Endothelial cell of umbilical vein (primary cell): ENCODE data around the gene CCNB1IP1.

ENCODE experiments used
- EZH2 ChIP-seq: IDR thresholded peaks from 2 replicates; pipeline ENCODE4 v1.6.1; 2012; ENCODE audit warnings: borderline replicate concordance, low read depth, mild to moderate bottlenecking, moderate library complexity, low read length, inconsistent platforms; ENCODE audit not compliant: severe bottlenecking
- FOS ChIP-seq: IDR thresholded peaks from 2 replicates; pipeline ENCODE4 v1.6.1; 2011; ENCODE audit warnings: mild to moderate bottlenecking, low read length, moderate library complexity, borderline replicate concordance; ENCODE audit not compliant: insufficient read depth
- GATA2 ChIP-seq: IDR thresholded peaks from 2 replicates; pipeline ENCODE4 v1.7.0; 2011; ENCODE audit warnings: low read depth, mild to moderate bottlenecking, moderate library complexity, mixed read lengths, low read length; ENCODE audit not compliant: insufficient read length, insufficient read depth
- JUN ChIP-seq: IDR thresholded peaks from 2 replicates; pipeline ENCODE4 v1.6.1; 2011; ENCODE audit warnings: borderline replicate concordance, low read depth; ENCODE audit not compliant: insufficient read length, insufficient read depth
- MYC ChIP-seq: IDR thresholded peaks from one replicate; pipeline ENCODE4 v1.6.1; 2011; ENCODE audit warnings: mild to moderate bottlenecking, low read depth, low read length
- POLR2A ChIP-seq: IDR thresholded peaks from 2 replicates; pipeline ENCODE4 v1.6.1; 2012; ENCODE audit warnings: low read depth, mild to moderate bottlenecking, control low read depth, low read length
- POLR2AphosphoS5 ChIP-seq: IDR thresholded peaks from 2 replicates; pipeline ENCODE4 v1.6.1; 2012; ENCODE audit warnings: low read depth, mild to moderate bottlenecking, control low read depth, low read length, moderate library complexity; ENCODE audit not compliant: insufficient read depth
- TF ChIP-seq, protein P1 (sequence below): IDR thresholded peaks from 2 replicates; pipeline ENCODE4 v1.6.1; 2011; ENCODE audit not compliant: insufficient read depth, insufficient read length
- TF ChIP-seq, protein P2 (sequence below), 2 donors: IDR thresholded peaks; 1 replicate in 1 of 2; 2 replicates in 1 of 2; pipeline ENCODE4 v1.5.1; 2011; ENCODE audit warnings: low read length in 2 of 2, mild to moderate bottlenecking in 2 of 2, moderate library complexity in 2 of 2, control low read depth in 1 of 2, inconsistent platforms in 1 of 2, low read depth in 1 of 2; ENCODE audit not compliant: insufficient read depth in 1 of 2; ENCODE audit errors: extremely low read depth in 1 of 2

DNA sequence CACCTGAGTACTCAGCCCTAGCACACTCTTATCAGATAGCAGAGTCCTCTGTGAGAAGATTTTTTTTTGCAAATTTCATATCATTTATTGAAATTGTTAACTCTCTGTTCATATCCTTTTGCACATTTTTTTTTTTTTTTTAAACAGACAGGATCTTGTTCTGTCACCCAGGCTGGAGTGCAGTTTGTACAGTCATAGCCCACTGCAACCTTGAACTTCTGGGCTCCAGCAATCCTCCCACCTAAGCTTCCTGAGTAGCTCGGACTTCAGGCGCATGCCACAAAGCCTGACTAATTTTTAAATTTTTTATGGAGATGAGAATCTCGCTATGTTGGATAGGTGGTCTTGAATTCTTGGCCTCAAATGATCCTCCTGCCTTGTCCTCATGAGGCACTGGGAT is 14.7 kb upstream of the CCNB1IP1 start:
- TF ChIP-seq, protein P1, sequence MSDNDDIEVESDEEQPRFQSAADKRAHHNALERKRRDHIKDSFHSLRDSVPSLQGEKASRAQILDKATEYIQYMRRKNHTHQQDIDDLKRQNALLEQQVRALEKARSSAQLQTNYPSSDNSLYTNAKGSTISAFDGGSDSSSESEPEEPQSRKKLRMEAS = no peak
- TF ChIP-seq, protein P2, sequence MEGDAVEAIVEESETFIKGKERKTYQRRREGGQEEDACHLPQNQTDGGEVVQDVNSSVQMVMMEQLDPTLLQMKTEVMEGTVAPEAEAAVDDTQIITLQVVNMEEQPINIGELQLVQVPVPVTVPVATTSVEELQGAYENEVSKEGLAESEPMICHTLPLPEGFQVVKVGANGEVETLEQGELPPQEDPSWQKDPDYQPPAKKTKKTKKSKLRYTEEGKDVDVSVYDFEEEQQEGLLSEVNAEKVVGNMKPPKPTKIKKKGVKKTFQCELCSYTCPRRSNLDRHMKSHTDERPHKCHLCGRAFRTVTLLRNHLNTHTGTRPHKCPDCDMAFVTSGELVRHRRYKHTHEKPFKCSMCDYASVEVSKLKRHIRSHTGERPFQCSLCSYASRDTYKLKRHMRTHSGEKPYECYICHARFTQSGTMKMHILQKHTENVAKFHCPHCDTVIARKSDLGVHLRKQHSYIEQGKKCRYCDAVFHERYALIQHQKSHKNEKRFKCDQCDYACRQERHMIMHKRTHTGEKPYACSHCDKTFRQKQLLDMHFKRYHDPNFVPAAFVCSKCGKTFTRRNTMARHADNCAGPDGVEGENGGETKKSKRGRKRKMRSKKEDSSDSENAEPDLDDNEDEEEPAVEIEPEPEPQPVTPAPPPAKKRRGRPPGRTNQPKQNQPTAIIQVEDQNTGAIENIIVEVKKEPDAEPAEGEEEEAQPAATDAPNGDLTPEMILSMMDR (IDR thresholded peaks at IDR 0.05; ENCODE audit: extremely low read depth in 1 of 2, insufficient read depth in 1 of 2, low read depth in 1 of 2, low read length in 2 of 2) = no peak
- TF ChIP-seq POLR2AphosphoS5 (no peak), POLR2A (no peak), MYC (no peak), JUN (no peak), EZH2 (no peak), FOS (no peak), GATA2 (no peak)
